GM18951 (cell line): ENCODE measurements around the gene SNAPC3.
"Not testable (repeated sequence)": the region's sequence is repeated elsewhere in the genome, so short reads cannot be mapped to it uniquely, and the experiment has no call there.

Experiments used
- POLR2A ChIP-seq: IDR thresholded peaks from 4 replicates; pipeline ENCODE4 v1.6.1; 2011; ENCODE audit warnings: mild to moderate bottlenecking; ENCODE audit not compliant: insufficient read length, insufficient read depth; ENCODE audit errors: extremely low read depth
- in situ Hi-C: fragments of 300-500 bp; cut with MboI; formaldehyde crosslinking; loops from one replicate; pipeline ENCODE4 v1.12.0; 2022; ENCODE audit warnings: low sequenced_read_pairs, mixed read lengths, inconsistent platforms; ENCODE audit not compliant: unreplicated experiment

Gene SNAPC3

DNA sequence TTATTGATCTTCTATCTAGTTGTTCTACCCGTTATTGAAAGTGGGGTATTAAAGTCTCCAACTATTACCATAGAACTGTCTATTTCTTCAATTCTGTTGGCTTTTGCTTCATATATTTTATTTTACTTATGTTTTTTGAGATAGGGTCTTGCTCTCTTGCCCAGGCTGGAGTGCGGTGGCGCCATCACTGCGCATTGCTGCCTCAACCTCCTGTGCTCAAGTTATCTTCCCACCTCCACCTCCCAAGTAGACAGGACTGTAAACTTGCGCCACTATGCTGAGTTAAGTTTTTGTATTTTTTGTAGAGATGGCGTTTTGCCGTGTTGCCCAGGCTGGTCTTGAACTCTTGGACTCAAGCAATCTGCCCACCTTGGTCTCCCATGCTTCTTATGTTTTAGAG, 16.2 kb downstream of the SNAPC3 start:
- TF ChIP-seq POLR2A: no peak
- in situ Hi-C loops: no loop called here

DNA sequence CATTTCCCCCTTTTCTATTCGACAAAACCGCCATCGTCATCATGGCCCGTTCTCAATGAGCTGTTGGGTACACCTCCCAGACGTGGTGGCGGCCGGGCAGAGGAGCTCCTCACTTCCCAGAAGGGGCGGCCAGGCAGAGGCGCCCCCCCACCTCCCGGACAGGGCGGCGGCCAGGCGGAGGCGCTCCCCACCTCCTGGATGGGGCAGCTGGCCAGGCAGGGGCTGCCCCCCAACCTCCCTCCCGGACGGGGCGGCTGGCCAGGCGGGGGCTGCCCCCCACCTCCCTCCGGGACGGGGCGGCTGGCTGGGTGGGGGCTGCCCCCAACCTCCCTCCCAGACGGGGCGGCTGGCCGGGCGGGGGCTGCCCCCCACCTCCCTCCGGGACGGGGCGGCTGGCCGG, 19.2 kb downstream of the SNAPC3 start:
- in situ Hi-C loops: not testable (repeated sequence)

DNA sequence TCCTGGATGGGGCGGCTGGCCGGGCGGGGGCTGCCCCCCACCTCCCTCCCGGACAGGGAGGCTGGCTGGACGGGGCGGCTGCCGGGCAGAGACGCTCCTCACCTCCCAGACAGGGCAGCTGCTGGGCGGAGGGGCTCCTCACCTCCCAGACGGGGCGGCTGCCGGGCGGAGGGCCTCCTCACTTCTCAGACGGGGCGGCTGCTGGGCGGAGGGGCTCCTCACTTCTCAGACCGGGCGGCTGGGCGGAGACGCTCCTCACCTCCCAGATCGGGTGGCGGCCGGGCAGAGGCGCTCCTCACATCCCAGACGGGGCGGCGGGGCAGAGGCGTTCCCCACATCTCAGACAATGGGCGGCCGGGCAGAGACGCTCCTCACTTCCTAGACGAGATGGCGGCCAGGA, 19.6 kb downstream of the SNAPC3 start:
- in situ Hi-C loops: not testable (repeated sequence)

DNA sequence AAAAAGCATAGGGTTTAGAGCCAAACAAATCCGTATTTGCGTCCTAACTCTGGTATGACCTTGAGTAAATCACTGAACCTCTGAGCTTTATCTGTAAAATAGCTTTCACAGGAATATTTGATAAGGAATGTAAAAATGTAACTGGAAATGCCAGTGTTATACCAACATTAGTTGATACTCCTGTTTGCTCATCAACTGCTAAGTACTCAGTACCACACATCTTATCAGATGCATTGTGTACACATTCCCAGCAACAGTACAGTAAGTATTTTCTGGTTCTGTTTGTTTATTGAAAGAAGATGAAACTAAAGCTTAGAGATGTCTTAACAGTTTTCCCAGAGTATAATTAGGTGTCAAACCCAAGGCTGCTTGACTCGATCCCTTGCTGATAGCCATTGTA, 21.5 kb downstream of the SNAPC3 start:
- TF ChIP-seq POLR2A: no peak
- in situ Hi-C loops: no loop called here

DNA sequence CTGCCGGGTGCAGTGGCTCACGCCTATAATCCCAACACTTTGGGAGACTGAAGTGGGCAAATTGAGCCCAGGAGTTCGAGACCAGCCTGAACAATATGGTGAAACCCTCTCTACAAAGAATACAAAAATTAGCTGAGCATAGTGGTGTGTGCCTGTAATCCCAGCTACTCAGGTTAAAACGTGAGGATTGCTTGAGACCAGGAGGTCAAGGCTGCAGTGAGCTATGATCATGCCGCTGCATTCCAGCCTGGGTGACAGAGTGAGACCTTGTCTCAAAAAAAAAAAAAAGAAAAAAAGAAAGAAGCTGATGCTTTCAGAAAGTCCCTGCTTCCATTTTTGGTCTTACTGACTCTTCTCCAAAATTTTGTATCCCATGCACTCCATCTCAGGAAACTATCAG, 31.3 kb downstream of the SNAPC3 start:
- in situ Hi-C loops: no loop called here
- no peak for TF ChIP-seq POLR2A

DNA sequence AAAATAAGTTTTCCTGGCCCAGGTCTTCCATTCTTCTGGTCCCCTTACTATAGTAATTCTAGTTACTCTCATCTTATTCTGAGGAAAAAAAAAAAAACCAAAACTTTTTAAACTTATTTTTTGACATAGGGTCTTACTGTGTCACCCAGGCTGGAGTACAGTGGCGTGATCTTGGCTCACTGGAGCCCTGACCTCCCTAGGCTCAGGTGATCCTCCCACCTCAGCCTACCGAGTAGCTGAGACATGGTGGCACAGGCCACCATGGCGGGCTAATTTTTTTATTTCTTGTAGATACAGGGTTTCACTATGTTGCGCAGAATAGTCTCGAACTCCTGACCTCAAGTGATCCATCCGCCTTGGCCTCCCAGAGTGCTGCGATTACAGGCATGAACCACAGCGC, 38.4 kb downstream of the SNAPC3 start:
- TF ChIP-seq POLR2A: no peak
- in situ Hi-C loops: no loop called here

DNA sequence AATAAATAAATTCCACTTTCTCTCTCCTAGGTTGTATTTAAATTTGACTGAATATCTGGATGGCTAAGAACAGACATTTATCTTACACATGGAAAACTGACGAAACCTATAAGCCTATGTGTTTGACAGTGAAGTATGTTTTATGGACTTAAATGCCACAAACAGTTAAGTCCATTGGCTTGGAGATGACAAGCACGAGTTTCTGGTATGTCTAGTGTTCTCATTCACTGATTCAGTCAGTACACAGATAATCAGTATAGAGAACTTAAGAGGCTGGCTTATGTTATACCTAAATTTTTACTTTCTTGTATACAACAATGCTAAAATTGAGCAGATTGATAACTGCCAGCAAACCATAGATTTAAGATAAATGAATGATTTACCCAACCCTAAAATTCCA, 38.9 kb downstream of the SNAPC3 start:
- TF ChIP-seq POLR2A: no peak

DNA sequence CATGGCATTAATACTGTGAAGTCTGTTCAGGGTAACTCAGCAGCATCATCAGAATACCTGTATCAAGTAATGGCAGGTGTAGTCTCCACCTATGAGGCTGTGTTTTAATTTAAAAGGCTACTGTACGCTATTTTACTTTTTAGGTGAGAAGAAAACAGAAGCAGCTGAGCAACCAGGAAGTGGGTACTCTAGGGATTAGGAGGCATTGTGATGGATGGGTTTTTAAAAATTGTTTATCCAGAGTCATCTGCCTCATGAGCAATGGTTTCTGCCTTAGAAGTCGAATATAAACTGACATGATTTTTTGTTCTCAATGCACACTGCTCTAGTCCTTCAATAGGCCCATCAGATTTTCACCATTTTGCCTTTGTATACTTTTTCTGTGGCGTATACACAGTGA, 45.5 kb downstream of the SNAPC3 start:
- TF ChIP-seq POLR2A: no peak
- in situ Hi-C loops: no loop called here

More for the DNA sequence above, 38.9 kb downstream of the SNAPC3 start:
- in situ Hi-C loops: no loop called here

DNA sequence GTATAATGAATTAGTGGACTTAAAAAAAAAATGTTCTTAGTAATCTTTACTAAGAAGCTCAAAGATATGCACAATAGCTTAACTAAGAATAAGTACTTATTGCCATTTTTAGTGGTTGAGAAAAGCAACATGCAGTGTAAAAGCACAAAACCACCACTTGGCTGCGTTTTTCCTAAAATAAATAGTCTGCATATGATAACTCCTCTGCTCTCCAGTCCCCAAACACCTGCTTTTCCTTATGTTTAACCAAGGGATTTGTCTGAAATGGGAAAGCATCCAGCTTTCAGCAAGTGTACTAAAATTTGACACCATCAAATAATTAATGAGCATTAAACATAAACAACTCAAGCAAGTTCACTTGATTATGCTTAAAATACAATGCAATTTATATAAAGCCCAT, 46.7 kb downstream of the SNAPC3 start:
- TF ChIP-seq POLR2A: no peak
- in situ Hi-C loops: no loop called here

DNA sequence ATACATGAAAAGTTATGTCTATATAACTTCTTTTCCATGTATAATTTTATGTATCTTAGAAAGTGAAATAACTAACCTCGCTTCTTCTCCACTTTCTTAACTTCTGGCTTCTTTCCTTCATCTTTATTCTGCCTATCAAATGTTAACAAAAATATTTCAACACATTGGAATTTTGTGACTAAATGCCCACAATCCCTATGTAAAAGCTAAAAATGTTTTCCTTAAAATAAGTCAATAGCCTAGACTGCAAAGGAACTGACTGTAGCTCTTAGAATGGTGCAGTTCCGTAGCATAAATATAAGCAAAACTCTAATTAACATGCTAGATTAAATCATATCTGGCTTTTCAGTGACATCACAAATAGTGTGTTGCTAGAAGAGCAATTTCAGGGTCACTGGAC, 47.2 kb downstream of the SNAPC3 start:
- in situ Hi-C loops: no loop called here
- TF ChIP-seq POLR2A: no peak

DNA sequence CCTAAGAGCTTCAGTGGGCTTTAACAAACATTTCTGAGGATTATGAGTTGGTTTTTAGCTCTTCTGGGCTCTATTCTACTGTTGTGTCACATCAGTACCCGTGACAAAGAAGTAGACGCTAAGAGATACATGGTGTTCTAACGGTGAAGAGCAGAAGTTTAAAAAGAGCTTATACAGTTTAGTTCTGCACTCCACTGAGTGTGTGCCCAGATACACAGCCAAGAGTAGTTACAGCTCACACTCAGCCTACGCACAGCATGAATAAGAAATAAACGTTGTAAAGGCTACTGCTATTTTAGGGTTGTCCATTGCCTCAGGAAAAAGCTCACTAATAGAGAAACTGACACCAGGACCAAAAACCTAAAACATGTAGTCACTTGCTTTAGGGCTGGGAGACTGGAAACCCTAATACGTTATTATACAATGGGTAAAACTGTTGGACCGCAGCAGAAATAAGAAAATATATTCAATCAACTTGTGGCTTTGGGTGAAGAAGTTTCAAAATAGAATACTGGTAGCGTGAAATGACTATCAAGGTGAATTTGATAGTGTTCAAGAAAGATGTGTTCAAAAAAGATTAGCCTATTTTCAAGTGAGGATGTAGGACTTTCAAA, 53.4 kb downstream of the SNAPC3 start:
- TF ChIP-seq POLR2A: no peak
- in situ Hi-C loops: no loop called here

DNA sequence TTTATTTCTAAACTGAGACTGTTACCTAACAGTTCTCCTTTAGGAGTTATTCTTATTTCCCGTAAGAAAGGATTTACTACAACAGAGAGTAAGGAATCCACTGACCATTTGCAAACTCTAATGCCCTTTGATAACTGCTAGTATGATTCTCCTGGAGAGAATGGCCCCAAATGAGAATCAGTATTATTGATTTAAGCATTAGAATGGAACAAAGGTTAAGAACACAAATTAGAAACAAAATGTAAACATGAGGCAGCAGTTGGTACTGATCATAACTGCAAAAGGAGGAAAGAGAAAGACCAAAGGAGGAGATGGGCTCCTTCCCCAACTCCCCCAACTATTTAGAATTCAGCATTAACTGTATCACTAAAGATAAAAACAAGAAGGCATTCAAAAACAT, 57.4 kb downstream of the SNAPC3 start:
- in situ Hi-C loops: no loop called here
- no peak for TF ChIP-seq POLR2A

DNA sequence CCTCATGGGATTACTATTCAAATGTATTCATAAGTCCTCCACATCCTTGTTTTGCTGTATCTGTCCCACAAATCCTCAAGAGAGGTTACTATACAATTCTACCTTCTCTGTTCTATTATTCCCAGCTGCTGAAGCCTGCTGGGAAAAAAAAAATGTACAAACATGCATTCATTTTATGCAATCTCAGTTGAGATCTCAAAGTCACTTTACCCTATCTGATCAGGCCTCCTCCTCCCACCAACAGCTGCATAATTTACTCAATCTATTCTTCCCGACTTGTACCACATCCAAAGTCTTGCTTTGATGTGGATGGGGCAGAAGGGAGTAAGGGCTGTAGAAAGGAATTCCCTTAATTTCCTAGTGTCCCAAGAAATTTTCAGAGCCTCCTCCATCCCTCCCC, 59.5 kb downstream of the SNAPC3 start:
- in situ Hi-C loops: no loop called here
- TF ChIP-seq POLR2A: no peak

DNA sequence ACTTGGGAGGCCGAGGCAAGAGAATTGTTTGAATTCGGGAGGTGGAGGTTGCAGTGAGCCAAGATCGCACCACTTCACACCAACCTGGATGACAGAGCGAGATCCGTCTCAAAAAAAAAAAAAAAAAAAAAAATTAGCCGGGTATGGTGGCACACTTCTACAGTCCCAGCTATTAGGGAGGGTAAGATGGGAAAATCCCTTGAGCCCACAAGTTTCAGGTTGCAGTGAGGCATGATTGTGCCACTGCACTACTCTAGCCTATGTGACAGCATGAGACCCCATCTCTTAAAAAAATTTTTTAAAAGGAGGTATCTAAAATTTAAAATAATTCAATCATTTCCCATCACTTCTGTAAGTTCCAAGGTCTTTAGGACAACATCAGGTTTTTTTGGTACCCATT, 62.1 kb downstream of the SNAPC3 start:
- in situ Hi-C loops: no loop called here
- no peak for TF ChIP-seq POLR2A
